Upper lobe of left lung (tissue), 6 donors: ENCODE measurements around the gene L1CAM. TPM values are rescaled to one million over a fixed set of nuclear protein-coding genes. Genes with fewer than 3 reads are reported as not detected.

ENCODE experiments used
- ATAC-seq, 2 donors: fragments of 200-7000 bp; cut with Tn5 transposase; one replicate each; pipeline ENCODE4 v1.9.1; 2022; ENCODE audit warnings: mild to moderate bottlenecking in 2 of 2, moderate library complexity in 2 of 2; ENCODE audit not compliant: low FRiP score in 2 of 2
- DNase-seq, 2 donors: peaks; one replicate each; pipeline ENCODE4 v3.0.0-alpha.2; 2019 to 2020
- H3K27ac ChIP-seq, 4 donors: fragments of 200-600 bp; sonication (generic); one replicate each; pipeline ENCODE4 v1.5.1; 2016 to 2019
- H3K27me3 ChIP-seq, 4 donors: fragments of 200-600 bp; sonication (generic); one replicate each; pipeline ENCODE4 v1.5.1; 2017 to 2019
- H3K36me3 ChIP-seq, 4 donors: fragments of 200-600 bp; sonication (generic); one replicate each; pipeline ENCODE4 v1.5.1; 2016 to 2019
- H3K4me1 ChIP-seq, 4 donors: fragments of 200-600 bp; sonication (generic); one replicate each; pipeline ENCODE4 v1.5.1; 2018 to 2019
- H3K4me3 ChIP-seq, 4 donors: fragments of 200-600 bp; sonication (generic); one replicate each; pipeline ENCODE4 v1.5.1; 2017 to 2019; ENCODE audit warnings: mild to moderate bottlenecking in 2 of 4, moderate library complexity in 1 of 4
- H3K9me3 ChIP-seq, 4 donors: fragments of 200-600 bp; sonication (generic); one replicate each; pipeline ENCODE4 v1.5.1; 2018 to 2019
- EP300 ChIP-seq, 4 donors: sonication (generic); formaldehyde crosslinking; IDR thresholded peaks; one replicate each; pipeline ENCODE4 v1.5.1; 2017; ENCODE audit warnings: antibody characterized with exemption in 4 of 4, control low read depth in 2 of 4
- POLR2A ChIP-seq, 4 donors: fragments of 450-650 bp; IDR thresholded peaks; one replicate each; pipeline ENCODE4 v1.5.1; 2016 to 2017; ENCODE audit warnings: antibody characterized with exemption in 4 of 4, mild to moderate bottlenecking in 2 of 4
- POLR2AphosphoS5 ChIP-seq, 2 donors: sonication (generic); formaldehyde crosslinking; IDR thresholded peaks; one replicate each; pipeline ENCODE4 v1.5.1; 2017; ENCODE audit warnings: antibody characterized with exemption in 2 of 2
- WGBS, 2 donors: methylation state at CpG; one replicate each; pipeline ENCODE4 v1.1.5; 2017 to 2018; 5-methylcytosine and 5-hydroxymethylcytosine counted together
- total RNA-seq, 6 donors: library from RNA; depleted of rRNA in 4 of 6; stranded (reverse); fragments of >200 nt in 4 of 6; gene quantifications; one replicate each; pipeline versions ENCODE4 v1.1.0 to v1.2.1, GENCODE V29; 2016 to 2021
- TF ChIP-seq, protein P1 (sequence below), 6 experiments: fragments of 450-650 bp in 4 of 6; fragments of 200-600 bp in 2 of 6; sonication (generic) in 2 of 6; IDR thresholded peaks; one replicate each; pipeline ENCODE4 v1.5.1; 2016 to 2019; ENCODE audit warnings: antibody characterized with exemption in 6 of 6
- donor health status: DM: no; HTN: no; CAD: no; lungs with moderate emphysema.
- donor health status: DM: no; HTN: yes; CAD: no; lungs with severe emphysema.

The L1CAM gene
- total RNA-seq, 6 donors from 2014 or later, result 0.52 to 10.0 (median 1.1) TPM; not detected in 1

DNA sequence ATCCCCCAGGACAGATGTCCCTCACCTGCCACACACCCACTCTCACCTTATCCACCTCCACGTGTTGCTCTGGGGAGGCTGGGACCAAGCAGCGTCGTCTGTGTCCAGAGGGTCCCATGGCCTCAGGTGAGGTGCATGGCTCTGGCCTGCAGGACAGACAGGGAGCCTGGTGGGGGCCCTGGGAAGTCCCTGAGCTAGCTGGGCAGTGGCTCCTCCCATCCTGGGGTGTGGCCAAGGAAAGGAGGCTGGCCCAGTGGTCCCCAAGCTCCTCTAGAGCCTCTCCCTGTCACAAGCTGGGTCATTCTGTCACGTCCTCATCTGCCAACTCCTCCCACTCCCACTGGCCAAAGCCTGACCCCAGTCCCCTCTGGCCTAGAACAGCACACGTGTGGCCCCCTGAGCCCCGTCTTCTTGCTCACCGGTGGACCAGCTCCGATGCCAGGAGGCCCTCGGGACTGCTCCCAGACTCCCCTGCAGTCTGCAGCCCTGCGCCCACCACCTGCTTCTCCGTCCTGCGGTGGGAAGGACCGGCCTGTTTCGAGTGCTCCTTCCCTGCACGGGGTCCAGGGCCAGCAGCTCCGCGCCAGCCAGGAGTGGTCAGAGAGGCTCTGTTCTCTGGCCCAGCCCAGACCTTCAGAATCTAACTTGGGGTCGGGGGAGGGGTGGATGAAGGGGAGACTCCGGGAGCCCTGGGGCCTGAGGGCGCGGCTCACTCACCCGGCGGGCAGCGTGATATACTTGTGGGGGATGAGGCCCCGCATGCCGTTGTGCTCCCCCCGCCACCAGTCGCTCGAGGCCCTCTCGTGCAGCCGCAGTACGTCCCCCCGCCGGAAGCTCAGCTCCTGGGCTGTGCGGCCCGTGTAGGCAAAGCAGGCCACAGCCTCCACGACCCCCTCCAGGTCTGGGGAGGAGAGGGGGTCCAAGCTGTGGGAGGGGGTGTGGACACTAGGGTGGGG is 23.3 kb upstream of the L1CAM start:
- peaks cover 0 to 10% (median 4%) of the 10 kb centered on the region in 4 donors for H3K4me1 ChIP-seq
- no peaks in the 10 kb centered on the region for H3K9me3 ChIP-seq
- WGBS, 2 donors, result 80 to 100% methylated on average over 1 to 37 of the region's 37 CpGs
- peaks cover 0 to 36% (median 3%) of the 10 kb centered on the region in 4 donors for H3K36me3 ChIP-seq
- TF ChIP-seq POLR2AphosphoS5 (IDR thresholded peaks at IDR 0.05) (no peak), EP300 (IDR thresholded peaks at IDR 0.05) (no peak), POLR2A (IDR thresholded peaks at IDR 0.05) (no peak)
- TF ChIP-seq, protein P1, sequence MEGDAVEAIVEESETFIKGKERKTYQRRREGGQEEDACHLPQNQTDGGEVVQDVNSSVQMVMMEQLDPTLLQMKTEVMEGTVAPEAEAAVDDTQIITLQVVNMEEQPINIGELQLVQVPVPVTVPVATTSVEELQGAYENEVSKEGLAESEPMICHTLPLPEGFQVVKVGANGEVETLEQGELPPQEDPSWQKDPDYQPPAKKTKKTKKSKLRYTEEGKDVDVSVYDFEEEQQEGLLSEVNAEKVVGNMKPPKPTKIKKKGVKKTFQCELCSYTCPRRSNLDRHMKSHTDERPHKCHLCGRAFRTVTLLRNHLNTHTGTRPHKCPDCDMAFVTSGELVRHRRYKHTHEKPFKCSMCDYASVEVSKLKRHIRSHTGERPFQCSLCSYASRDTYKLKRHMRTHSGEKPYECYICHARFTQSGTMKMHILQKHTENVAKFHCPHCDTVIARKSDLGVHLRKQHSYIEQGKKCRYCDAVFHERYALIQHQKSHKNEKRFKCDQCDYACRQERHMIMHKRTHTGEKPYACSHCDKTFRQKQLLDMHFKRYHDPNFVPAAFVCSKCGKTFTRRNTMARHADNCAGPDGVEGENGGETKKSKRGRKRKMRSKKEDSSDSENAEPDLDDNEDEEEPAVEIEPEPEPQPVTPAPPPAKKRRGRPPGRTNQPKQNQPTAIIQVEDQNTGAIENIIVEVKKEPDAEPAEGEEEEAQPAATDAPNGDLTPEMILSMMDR (IDR thresholded peaks at IDR 0.05), result no peak
- H3K27me3 ChIP-seq, result no peaks in the 10 kb centered on the region
- no peak overlapping the region for H3K4me3 ChIP-seq
- ATAC-seq (no peak), DNase-seq (no peak)
- H3K27ac ChIP-seq, result no peak overlapping the region

DNA sequence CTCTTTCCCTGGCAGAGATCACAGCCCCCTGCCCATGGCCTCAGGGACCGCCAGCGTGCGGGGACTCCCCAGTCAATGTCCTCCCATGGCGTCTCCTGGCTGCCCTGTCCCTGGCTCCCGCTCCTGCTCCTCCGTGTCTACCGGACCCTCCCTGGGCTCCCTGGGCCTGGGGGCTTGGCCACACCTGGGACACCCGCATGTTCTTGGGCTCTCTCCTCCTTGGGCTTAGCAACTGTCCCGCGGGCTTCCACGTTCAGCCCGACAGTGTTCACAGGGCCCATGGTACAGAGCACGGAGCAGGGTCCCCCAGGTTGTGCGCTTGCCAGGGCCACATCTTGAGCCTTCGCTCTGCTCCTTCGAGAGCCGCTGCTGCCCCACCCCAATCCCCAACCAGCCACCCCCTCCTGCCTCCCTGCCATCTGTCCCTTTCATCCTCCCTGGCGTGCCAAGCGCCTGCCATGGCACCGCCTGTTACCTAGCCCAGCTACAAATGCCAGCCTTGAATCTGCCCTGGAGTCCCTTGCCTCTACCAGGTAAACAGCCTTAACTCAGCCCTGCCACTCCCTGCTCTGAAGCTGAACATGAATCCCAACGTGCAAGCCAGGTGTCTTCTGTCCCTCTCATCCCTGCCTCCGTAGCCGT is 22.4 kb upstream of the L1CAM start:
- Histone ChIP-seq H3K4me3 (no peak overlapping the region), H3K27ac (no peak overlapping the region), H3K27me3 (no peaks in the 10 kb centered on the region), H3K4me1 (peaks cover 0 to 20% (median 10%) of the 10 kb centered on the region in 4 donors), H3K36me3 (peaks cover 0 to 30% (median 3%) of the 10 kb centered on the region in 4 donors), H3K9me3 (no peaks in the 10 kb centered on the region)
- WGBS, 2 donors, result 92 to 94% methylated on average over 7 to 23 of the region's 23 CpGs
- ATAC-seq, result no peak
- no peak for TF ChIP-seq EP300 (IDR thresholded peaks at IDR 0.05)
- no peak for DNase-seq

DNA sequence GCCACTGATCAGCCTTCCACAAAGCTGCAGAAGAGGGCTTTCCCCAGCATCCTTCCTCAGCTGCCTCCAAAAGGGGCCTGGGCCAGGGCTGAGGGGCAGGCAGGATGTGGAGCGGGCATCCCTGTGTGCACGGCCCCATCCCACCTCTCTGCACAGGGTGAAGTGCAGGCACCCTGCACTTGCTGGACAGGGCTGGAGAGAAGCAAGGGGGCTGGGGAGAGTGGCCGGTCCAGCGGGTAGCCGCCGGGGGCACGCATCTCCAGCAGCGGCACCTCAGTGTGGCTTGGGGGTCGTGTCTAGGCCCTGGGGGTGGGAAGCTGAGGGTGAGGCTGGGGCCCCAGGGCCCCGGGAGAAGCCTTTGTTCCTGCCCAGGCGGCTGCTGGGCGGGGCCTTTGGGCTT is 21.5 kb upstream of the L1CAM start:
- ATAC-seq (no peak), DNase-seq (peak in 1 of 2 donors; percentile 44)
- Histone ChIP-seq H3K27me3 (no peaks in the 10 kb centered on the region), H3K36me3 (peaks cover 0 to 21% (median 3%) of the 10 kb centered on the region in 4 donors), H3K27ac (no peak overlapping the region), H3K4me3 (no peak overlapping the region), H3K4me1 (peaks cover 0 to 25% (median 12%) of the 10 kb centered on the region in 4 donors), H3K9me3 (no peaks in the 10 kb centered on the region)
- TF ChIP-seq, protein P1 (IDR thresholded peaks at IDR 0.05), result no peak
- WGBS, 2 donors, result 73 to 97% methylated on average over 3 to 7 of the region's 12 CpGs

DNA sequence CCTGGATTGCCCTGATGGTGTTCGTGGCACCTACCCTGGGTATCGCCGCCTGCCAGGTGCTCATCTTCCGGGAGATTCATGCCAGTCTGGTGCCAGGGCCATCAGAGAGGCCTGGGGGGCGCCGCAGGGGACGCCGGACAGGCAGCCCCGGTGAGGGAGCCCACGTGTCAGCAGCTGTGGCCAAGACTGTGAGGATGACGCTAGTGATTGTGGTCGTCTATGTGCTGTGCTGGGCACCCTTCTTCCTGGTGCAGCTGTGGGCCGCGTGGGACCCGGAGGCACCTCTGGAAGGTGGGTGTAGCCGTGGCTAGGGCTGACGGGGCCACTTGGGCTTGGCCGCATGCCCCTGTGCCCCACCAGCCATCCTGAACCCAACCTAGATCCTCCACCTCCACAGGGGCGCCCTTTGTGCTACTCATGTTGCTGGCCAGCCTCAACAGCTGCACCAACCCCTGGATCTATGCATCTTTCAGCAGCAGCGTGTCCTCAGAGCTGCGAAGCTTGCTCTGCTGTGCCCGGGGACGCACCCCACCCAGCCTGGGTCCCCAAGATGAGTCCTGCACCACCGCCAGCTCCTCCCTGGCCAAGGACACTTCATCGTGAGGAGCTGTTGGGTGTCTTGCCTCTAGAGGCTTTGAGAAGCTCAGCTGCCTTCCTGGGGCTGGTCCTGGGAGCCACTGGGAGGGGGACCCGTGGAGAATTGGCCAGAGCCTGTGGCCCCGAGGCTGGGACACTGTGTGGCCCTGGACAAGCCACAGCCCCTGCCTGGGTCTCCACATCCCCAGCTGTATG is 20.3 kb upstream of the L1CAM start:
- TF ChIP-seq, protein P1 (IDR thresholded peaks at IDR 0.05), result no peak
- TF ChIP-seq EP300 (IDR thresholded peaks at IDR 0.05) (no peak), POLR2A (IDR thresholded peaks at IDR 0.05) (no peak), POLR2AphosphoS5 (IDR thresholded peaks at IDR 0.05) (no peak)
- H3K4me1 ChIP-seq, result peaks cover 0 to 25% (median 12%) of the 10 kb centered on the region in 4 donors
- peaks cover 0 to 17% (median 3%) of the 10 kb centered on the region in 4 donors for H3K36me3 ChIP-seq
- H3K27me3 ChIP-seq, result no peaks in the 10 kb centered on the region
- peak in 1 of 2 donors; percentile 54 for DNase-seq
- 72% methylated on average over 26 of the region's 27 CpGs; no CpG with 5 or more reads in 1 of the 2 donors for WGBS, 2 donors
- no peak for ATAC-seq
- no peaks in the 10 kb centered on the region for H3K9me3 ChIP-seq
- no peak overlapping the region for H3K27ac ChIP-seq
- H3K4me3 ChIP-seq, result no peak overlapping the region
